Ishikawa (cell line): ENCODE measurements around the gene SRP9.

Source experiments
- CEBPB ChIP-seq: IDR thresholded peaks from 2 replicates; pipeline ENCODE4 v1.6.1; 2012
- CREB1 ChIP-seq: IDR thresholded peaks from 2 replicates; pipeline ENCODE4 v1.6.1; 2012; ENCODE audit warnings: low read depth
- EGR1 ChIP-seq: IDR thresholded peaks from 2 replicates; pipeline ENCODE4 v1.6.1; 2012
- EP300 ChIP-seq: IDR thresholded peaks from 2 replicates; pipeline ENCODE4 v1.6.1; 2012; ENCODE audit warnings: borderline replicate concordance
- FOXM1 ChIP-seq: IDR thresholded peaks from 2 replicates; pipeline ENCODE4 v1.6.1; 2012; ENCODE audit warnings: low read depth, borderline replicate concordance
- MAX ChIP-seq: IDR thresholded peaks from 2 replicates; pipeline ENCODE4 v1.6.1; 2012
- NFIC ChIP-seq: IDR thresholded peaks from 2 replicates; pipeline ENCODE4 v1.6.1; 2012
- RAD21 ChIP-seq: IDR thresholded peaks from 2 replicates; pipeline ENCODE4 v1.6.1; 2012; ENCODE audit warnings: low read depth
- REST ChIP-seq: IDR thresholded peaks from 2 replicates; pipeline ENCODE4 v1.6.1; 2012; ENCODE audit warnings: low read depth, mild to moderate bottlenecking
- TAF1 ChIP-seq: IDR thresholded peaks from 2 replicates; pipeline ENCODE4 v1.6.1; 2012; ENCODE audit warnings: low read depth, mild to moderate bottlenecking
- TCF12 ChIP-seq: IDR thresholded peaks from 2 replicates; pipeline ENCODE4 v1.6.1; 2012; ENCODE audit warnings: low read depth
- TEAD4 ChIP-seq: IDR thresholded peaks from 2 replicates; pipeline ENCODE4 v1.6.1; 2012
- USF1 ChIP-seq: IDR thresholded peaks from 2 replicates; pipeline ENCODE4 v1.6.1; 2012
- YY1 ChIP-seq: IDR thresholded peaks from 2 replicates; pipeline ENCODE4 v1.6.1; 2012; ENCODE audit warnings: low read depth
- ZBTB7A ChIP-seq: IDR thresholded peaks from 2 replicates; pipeline ENCODE4 v1.6.1; 2012; ENCODE audit warnings: low read depth

Gene SRP9

GRCh38 chr1:225809842-225810578 lies 32.4 kb downstream of the SRP9 start, which contains the start of gene EPHX1:
TSS of gene EPHX1 (plus strand) at chr1:225810124. CDS start at chr1:225828730, 18,606 bp downstream.
- TF ChIP-seq ZBTB7A (0 out of 2 replicates have a peak, but pooled peaks have one; percentile 12), TCF12 (no peak), EGR1 (peak; percentile 20; the same call in 1 of the 2 replicates), YY1 (0 out of 2 replicates have a peak, but pooled peaks have one; percentile 6), USF1 (no peak), MAX (peak; percentile 12; the same call in 1 of the 2 replicates), TEAD4 (peak; percentile 29; the same call in 1 of the 2 replicates), CEBPB (no peak), TAF1 (peak; percentile 76; the same call in 1 of the 2 replicates)

GRCh38 chr1:225811622-225812487 lies 34.2 kb downstream of the SRP9 start:
- TF ChIP-seq USF1 (no peak), REST (no peak), CEBPB (no peak), ZBTB7A (no peak), RAD21 (peak; percentile 21; the same call in 1 of the 2 replicates)

- TF ChIP-seq EP300, result no peak
- no peak for TF ChIP-seq TCF12
- no peak for TF ChIP-seq MAX
- TF ChIP-seq EGR1, result no peak
- no peak for TF ChIP-seq REST
- TF ChIP-seq RAD21, result no peak
- TF ChIP-seq TEAD4, result no peak
- no peak for TF ChIP-seq ZBTB7A
- TF ChIP-seq CREB1, result no peak
- TF ChIP-seq USF1, result no peak
- TF ChIP-seq YY1, result no peak
- no peak for TF ChIP-seq TAF1
- TF ChIP-seq NFIC, result no peak; the same call in 1 of the 2 replicates
- no peak for TF ChIP-seq CEBPB
- no peak for TF ChIP-seq FOXM1
Measured at GRCh38 chr1:225812488-225813213, 35.0 kb downstream of the SRP9 start.

GRCh38 chr1:225813214-225813964 lies 35.8 kb downstream of the SRP9 start:
- TF ChIP-seq TEAD4 (peak; percentile 71), TCF12 (peak; percentile 46; the same call in 1 of the 2 replicates), MAX (peak; percentile 40; the same call in 1 of the 2 replicates), NFIC (0 out of 2 replicates have a peak, but pooled peaks have one; percentile 1), EP300 (peak; percentile 27; the same call in 1 of the 2 replicates), RAD21 (no peak), EGR1 (no peak), FOXM1 (no peak), USF1 (0 out of 2 replicates have a peak, but pooled peaks have one; percentile 32), REST (no peak), CREB1 (no peak), YY1 (peak; percentile 63; the same call in 1 of the 2 replicates), ZBTB7A (no peak; the same call in 1 of the 2 replicates), CEBPB (peak; percentile 96), TAF1 (no peak)
